ENCODE data around the gene MYO16.
"Not testable (repeated sequence)": the region's sequence is repeated elsewhere in the genome, so short reads cannot be mapped to it uniquely, and the experiment has no call there.

Gene MYO16

GRCh38 chr13:108781312-108781711 lies 151.9 kb downstream of the MYO16 start:
- Mint-ChIP-seq H3K27ac (no peak overlapping the region), H3K4me1 (ENCODE audit: low read depth) (no peaks in the 10 kb centered on the region), H3K4me3 (no peak overlapping the region), H3K36me3 (ENCODE audit: low read depth) (no peaks in the 10 kb centered on the region), H3K27me3 (no peaks in the 10 kb centered on the region), H3K9me3 (no peaks in the 10 kb centered on the region)
- DNase-seq: no peak

DNA sequence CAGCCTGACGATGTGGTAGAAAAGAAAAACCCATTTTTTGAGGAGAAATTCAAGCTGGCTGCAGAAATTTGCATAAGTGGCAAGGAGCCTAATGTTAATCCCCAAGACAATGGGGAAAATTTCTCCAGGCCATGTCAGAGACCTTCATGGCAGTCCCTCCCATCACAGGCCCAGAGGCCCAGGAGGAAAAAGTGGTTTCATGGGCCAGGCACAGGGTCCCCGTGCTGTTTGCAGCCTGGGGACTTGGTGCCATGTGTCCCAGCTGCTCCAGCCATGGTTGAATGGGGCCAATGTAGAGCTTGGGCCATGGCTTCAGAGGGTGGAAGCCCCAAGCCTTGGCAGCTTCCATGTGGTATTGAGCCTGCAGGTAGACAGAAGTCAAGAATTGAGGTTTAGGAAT lies 153.1 kb downstream of the MYO16 start:
- H3K36me3 Mint-ChIP-seq (ENCODE audit: low read depth); H3K27ac Mint-ChIP-seq; H3K9me3 Mint-ChIP-seq; H3K27me3 Mint-ChIP-seq; H3K4me3 Mint-ChIP-seq; DNase-seq; H3K4me1 Mint-ChIP-seq (ENCODE audit: low read depth): not testable (repeated sequence)

DNA sequence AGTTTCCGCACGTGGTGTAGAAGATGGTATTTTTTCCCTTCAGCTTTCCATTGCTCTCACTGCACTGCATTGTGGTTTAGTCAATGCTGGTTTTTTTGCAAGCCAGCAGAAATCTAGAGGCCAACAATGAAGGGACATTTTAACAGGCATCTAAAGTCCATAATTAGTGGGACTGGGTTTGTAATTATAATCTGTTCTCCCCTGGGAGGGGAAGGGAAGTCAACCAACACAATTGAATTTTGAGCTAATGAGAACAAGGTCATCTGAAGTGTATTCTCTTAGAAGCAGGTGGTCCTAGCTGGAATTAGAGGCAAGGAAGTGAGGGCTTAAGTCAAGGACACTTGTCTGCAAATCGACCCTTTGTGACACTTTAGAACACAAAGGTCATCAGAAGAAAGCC lies 156.4 kb downstream of the MYO16 start:
- Mint-ChIP-seq H3K4me1 (ENCODE audit: low read depth) (no peaks in the 10 kb centered on the region), H3K27ac (no peak overlapping the region), H3K9me3 (no peaks in the 10 kb centered on the region), H3K36me3 (ENCODE audit: low read depth) (no peaks in the 10 kb centered on the region), H3K27me3 (no peaks in the 10 kb centered on the region), H3K4me3 (no peak overlapping the region)
- no peak for DNase-seq

GRCh38 chr13:108786456-108787200 lies 157.2 kb downstream of the MYO16 start:
- no peaks in the 10 kb centered on the region for H3K27me3 Mint-ChIP-seq
- no peaks in the 10 kb centered on the region for H3K4me1 Mint-ChIP-seq (ENCODE audit: low read depth)
- no peak overlapping the region for H3K27ac Mint-ChIP-seq
- no peaks in the 10 kb centered on the region for H3K9me3 Mint-ChIP-seq
- no peaks in the 10 kb centered on the region for H3K36me3 Mint-ChIP-seq (ENCODE audit: low read depth)
- no peak for DNase-seq
- H3K4me3 Mint-ChIP-seq: no peak overlapping the region

DNA sequence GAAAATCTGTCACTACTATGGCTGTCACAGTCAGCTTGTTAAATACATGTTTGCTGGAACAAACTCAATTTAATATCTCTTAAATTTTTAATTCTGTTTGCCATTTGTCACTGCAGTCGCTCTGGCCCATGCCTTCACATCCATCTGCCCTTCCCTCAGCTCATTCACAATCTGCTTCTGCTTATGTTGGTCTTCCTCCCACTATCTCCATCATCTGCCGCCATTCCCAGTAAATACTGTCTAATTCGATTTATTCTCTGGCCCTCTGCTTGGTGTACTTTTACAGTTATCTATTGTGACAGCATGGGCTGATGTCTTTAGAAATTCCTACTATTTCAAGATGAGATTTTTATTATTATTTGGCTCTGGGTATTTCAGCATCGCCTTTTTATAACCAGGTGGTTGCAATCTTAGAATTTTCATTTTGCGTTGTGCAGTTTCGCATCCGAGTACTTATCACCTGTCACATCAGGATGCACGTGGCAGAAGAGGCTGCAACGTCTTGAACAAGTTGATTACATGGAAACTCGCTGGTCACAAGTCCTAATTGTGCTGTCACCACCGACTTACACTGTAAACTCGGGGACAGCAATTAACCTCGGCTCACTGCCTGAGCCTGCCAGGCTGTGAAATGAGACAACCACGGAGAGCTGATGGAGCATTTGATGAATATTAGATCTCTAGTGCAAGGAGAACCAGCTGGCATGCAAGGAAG lies 158.4 kb downstream of the MYO16 start:
- Mint-ChIP-seq H3K4me1 (ENCODE audit: low read depth) (no peaks in the 10 kb centered on the region), H3K27ac (no peak overlapping the region), H3K4me3 (no peak overlapping the region), H3K27me3 (no peaks in the 10 kb centered on the region), H3K36me3 (ENCODE audit: low read depth) (no peaks in the 10 kb centered on the region), H3K9me3 (no peaks in the 10 kb centered on the region)
- DNase-seq: no peak

GRCh38 chr13:108789476-108789875 lies 160.1 kb downstream of the MYO16 start:
- Mint-ChIP-seq H3K27ac (no peak overlapping the region), H3K9me3 (no peaks in the 10 kb centered on the region), H3K27me3 (no peaks in the 10 kb centered on the region), H3K36me3 (ENCODE audit: low read depth) (no peaks in the 10 kb centered on the region), H3K4me3 (no peak overlapping the region), H3K4me1 (ENCODE audit: low read depth) (no peaks in the 10 kb centered on the region)
- DNase-seq: no peak

DNA sequence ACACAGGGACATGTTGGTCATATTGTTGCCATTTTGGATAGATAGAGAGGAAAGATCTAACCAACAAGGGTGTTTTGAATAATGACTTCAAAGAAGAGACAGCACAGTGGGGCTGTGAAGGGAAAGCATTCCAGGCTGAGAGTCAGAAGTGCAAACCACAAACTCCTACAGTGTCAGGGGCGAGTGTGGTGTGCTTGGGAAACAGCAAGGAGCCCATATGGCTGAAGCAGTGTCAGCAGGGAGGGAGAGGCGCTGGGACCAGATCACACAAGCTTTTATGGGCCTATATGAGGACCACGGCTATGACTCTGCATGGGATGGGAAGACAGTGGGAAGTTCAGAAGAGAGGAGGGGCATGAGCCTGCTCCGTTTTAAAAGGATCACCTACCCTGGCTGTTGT lies 166.4 kb downstream of the MYO16 start:
- H3K36me3 Mint-ChIP-seq (ENCODE audit: low read depth): no peaks in the 10 kb centered on the region
- no peak overlapping the region for H3K27ac Mint-ChIP-seq
- H3K27me3 Mint-ChIP-seq: no peaks in the 10 kb centered on the region
- H3K4me1 Mint-ChIP-seq (ENCODE audit: low read depth): no peaks in the 10 kb centered on the region
- DNase-seq: no peak
- H3K4me3 Mint-ChIP-seq: no peak overlapping the region
- H3K9me3 Mint-ChIP-seq: no peaks in the 10 kb centered on the region

- no peak overlapping the region for H3K27ac Mint-ChIP-seq
- DNase-seq: no peak
- H3K27me3 Mint-ChIP-seq: no peaks in the 10 kb centered on the region
- no peak overlapping the region for H3K4me3 Mint-ChIP-seq
- no peaks in the 10 kb centered on the region for H3K9me3 Mint-ChIP-seq
- H3K4me1 Mint-ChIP-seq (ENCODE audit: low read depth): no peaks in the 10 kb centered on the region
- no peaks in the 10 kb centered on the region for H3K36me3 Mint-ChIP-seq (ENCODE audit: low read depth)
These were observed 167.9 kb downstream of the MYO16 start for GRCh38 chr13:108797354-108797753.

DNA sequence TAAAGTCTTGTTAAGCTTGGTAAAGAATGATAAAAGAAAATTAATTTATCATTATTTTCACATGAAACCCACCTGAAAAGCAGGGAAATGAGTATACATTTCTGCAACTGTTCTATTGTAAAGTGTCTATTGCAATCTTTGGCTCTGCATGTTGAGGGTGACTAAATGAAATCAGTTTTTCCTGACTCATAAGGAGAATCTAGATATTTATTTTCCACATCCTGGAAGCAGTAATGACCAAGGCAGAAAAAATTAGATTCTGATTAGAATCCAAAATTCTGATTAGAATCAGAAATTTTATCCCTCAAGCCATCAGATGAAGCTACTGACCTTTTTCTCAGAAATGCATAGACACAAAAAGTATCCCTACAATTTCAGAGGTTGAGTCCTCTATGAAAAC lies 178.4 kb downstream of the MYO16 start:
- Mint-ChIP-seq H3K4me3 (no peak overlapping the region), H3K27me3 (no peaks in the 10 kb centered on the region), H3K27ac (no peak overlapping the region), H3K4me1 (ENCODE audit: low read depth) (no peaks in the 10 kb centered on the region), H3K36me3 (ENCODE audit: low read depth) (no peaks in the 10 kb centered on the region), H3K9me3 (no peaks in the 10 kb centered on the region)
- no peak for DNase-seq

- Mint-ChIP-seq H3K36me3 (ENCODE audit: low read depth) (no peaks in the 10 kb centered on the region), H3K9me3 (no peaks in the 10 kb centered on the region), H3K27ac (no peak overlapping the region), H3K4me1 (ENCODE audit: low read depth) (no peaks in the 10 kb centered on the region), H3K4me3 (no peak overlapping the region), H3K27me3 (no peaks in the 10 kb centered on the region)
- DNase-seq: no peak
These were observed 182.8 kb downstream of the MYO16 start for GRCh38 chr13:108812165-108812564.

DNA sequence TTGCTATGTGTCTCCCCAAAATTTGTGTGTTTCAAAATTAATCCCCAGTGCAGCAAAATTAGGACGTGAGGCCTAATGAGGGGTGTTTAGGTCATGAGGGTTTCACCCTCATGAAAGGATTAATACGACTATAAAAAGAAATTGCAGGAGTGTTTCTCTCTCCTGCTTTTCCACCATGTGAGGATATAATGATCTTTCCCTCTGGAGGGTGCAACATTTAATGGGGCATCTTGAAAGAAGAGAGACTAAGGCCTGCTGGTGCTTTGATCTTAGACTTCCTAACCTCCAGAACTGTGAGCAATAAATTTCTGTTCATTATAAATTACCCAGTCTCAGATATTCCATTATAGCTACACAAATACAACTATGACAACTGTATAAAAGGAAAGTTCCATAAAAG lies 183.2 kb downstream of the MYO16 start:
- no peak overlapping the region for H3K4me3 Mint-ChIP-seq
- no peaks in the 10 kb centered on the region for H3K36me3 Mint-ChIP-seq (ENCODE audit: low read depth)

GRCh38 chr13:108813587-108814170 lies 184.3 kb downstream of the MYO16 start:
- no peaks in the 10 kb centered on the region for H3K9me3 Mint-ChIP-seq
- H3K4me3 Mint-ChIP-seq: no peak overlapping the region
- no peak for DNase-seq
- no peaks in the 10 kb centered on the region for H3K27me3 Mint-ChIP-seq
- no peaks in the 10 kb centered on the region for H3K4me1 Mint-ChIP-seq (ENCODE audit: low read depth)
- no peaks in the 10 kb centered on the region for H3K36me3 Mint-ChIP-seq (ENCODE audit: low read depth)
- no peak overlapping the region for H3K27ac Mint-ChIP-seq

More for the DNA sequence above, 183.2 kb downstream of the MYO16 start:
- Mint-ChIP-seq H3K27ac (no peak overlapping the region), H3K4me1 (ENCODE audit: low read depth) (no peaks in the 10 kb centered on the region), H3K9me3 (no peaks in the 10 kb centered on the region), H3K27me3 (no peaks in the 10 kb centered on the region)
- DNase-seq: no peak

DNA sequence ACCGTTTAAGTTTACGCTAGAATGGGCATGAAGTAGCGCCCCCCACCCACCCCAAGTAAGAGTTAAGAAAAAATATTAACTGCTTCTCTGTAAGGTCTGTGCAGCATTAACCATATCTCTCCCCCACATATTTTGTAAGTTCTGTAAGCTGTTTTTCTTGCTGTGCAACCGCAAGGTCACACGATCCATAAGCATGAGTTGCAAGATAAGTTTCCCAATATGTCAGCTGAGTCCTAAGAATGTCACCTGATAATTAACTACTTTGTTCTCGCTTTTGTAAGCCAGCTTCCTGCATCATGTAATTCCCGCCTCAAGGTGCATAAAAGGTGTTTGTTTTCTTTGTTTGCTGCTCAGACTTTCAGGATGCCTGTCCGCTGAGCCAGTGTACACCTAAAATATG lies 187.0 kb downstream of the MYO16 start:
- H3K27me3 Mint-ChIP-seq: no peaks in the 10 kb centered on the region
- DNase-seq: no peak
- H3K36me3 Mint-ChIP-seq (ENCODE audit: low read depth): no peaks in the 10 kb centered on the region
- no peaks in the 10 kb centered on the region for H3K9me3 Mint-ChIP-seq
- H3K27ac Mint-ChIP-seq: no peak overlapping the region
- H3K4me3 Mint-ChIP-seq: no peak overlapping the region
- no peaks in the 10 kb centered on the region for H3K4me1 Mint-ChIP-seq (ENCODE audit: low read depth)

GRCh38 chr13:108827646-108828045 lies 198.2 kb downstream of the MYO16 start:
- no peak overlapping the region for H3K27ac Mint-ChIP-seq
- H3K27me3 Mint-ChIP-seq: no peaks in the 10 kb centered on the region
- no peaks in the 10 kb centered on the region for H3K4me1 Mint-ChIP-seq (ENCODE audit: low read depth)
- H3K36me3 Mint-ChIP-seq (ENCODE audit: low read depth): no peaks in the 10 kb centered on the region
- H3K9me3 Mint-ChIP-seq: peaks cover 4% of the 10 kb centered on the region
- no peak for DNase-seq
- H3K4me3 Mint-ChIP-seq: no peak overlapping the region

GRCh38 chr13:108828086-108828815 lies 198.8 kb downstream of the MYO16 start:
- Mint-ChIP-seq H3K4me3 (no peak overlapping the region), H3K4me1 (ENCODE audit: low read depth) (no peaks in the 10 kb centered on the region), H3K27ac (no peak overlapping the region), H3K9me3 (peaks cover 4% of the 10 kb centered on the region), H3K27me3 (no peaks in the 10 kb centered on the region), H3K36me3 (ENCODE audit: low read depth) (no peaks in the 10 kb centered on the region)
- no peak for DNase-seq
